Mesangial cell (primary cell): Measurements from ENCODE around the gene TXNL1. TPM values are rescaled to one million over a fixed set of nuclear protein-coding genes. Genes with fewer than 3 reads are reported as not detected.

Experiments
- total RNA-seq: library from RNA; depleted of rRNA; stranded (reverse); fragments of >200 nt; gene quantifications from 2 replicates; pipeline ENCODE4 v1.2.3, GENCODE V29; 2015

Gene TXNL1
- 50.5 and 58.0 TPM in 2 replicates for total RNA-seq

DNA sequence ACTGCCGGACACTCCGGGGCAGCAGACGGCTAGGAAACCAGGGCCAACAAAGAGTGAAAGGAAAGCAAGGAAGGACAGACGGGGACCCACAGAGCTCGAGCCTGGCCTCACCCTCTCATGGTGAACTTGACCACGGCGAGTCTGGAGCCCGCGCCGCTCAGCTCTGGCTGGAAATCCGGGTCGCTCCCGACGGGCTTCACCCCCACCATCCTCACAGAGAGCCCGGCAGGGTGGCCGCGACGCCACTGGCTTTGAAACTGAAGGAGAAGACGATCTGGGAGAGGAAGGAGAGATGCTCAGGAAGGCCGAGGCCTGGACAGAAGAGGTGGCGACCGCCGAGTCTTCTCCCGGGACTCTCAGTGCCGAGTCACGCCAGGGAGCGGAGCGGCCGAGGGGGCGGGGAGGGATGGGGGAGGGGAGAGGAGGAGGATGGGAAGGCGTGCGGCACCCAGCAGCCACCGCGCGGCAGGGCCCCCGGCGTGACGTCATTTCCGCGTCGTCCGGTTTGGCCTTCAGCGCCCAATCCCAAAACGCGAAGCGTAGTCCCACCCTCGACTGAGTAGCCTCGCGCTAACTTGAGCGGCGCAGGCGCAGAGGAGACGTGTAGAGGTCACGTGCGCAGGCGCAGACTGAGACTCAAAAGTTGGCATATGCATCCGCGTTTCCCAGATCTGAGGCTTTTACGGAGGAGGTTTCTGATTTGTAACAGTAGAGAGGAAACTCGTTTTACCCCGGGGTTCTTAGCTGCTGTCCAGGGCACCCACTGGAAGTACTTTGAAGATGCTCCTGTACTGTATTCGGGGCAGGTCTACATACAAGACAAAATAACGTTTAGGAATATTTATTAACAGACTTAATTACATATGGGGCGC, at the start of gene TXNL1:
TSS of gene TXNL1 (minus strand) at position 361 of the 872 bp plus-strand sequence. CDS start at position 209, 152 bp downstream.

DNA sequence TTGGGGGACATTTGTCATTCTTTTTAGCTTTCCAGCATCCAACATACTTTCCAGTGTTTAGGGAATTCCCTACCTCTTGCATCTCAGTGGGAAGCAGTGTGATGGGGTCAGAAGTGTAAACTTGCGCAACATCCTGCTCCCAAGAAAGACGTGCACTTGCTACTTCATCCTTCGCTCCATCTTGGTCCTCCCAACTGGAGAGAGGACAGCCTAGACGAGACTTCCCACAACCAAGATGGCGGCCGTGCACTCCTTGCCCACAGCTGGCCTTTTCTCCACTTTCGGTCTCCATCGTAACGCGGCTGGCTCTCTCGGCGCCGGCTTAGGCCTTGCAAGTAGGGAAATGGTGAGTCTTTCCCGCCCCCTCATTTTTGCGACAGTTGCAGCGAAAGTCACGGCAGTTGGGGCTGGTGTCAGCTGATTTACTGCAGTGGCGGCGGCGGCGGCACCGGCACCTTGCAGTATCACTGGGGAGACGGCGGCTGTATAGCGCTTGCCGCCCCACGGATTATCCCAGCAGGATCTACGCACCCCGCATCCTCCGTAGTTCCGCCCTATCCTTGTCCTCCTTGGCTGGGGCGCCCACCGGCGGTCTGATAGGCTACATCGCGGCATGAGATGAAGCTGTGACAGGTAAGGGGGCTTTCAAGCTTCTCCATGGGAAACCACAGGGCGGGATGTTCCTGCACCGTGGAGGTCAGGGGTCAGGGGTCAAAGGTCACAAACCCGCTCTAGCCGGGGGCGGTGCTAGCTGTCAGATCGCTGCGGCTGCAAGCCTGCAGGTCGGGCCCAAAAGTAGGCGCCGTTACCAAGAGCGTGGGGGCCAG, 12.8 kb upstream of the TXNL1 start, which contains the start of gene WDR7:
TSS of gene WDR7 (plus strand) at position 416 of the 827 bp plus-strand sequence. CDS start 21,157 bp downstream, outside the sequence.

Other genes starting within 250 kb of the TXNL1 start
- 7.3 and 12.4 TPM in 2 replicates for gene WDR7, start 12.8 kb upstream of the TXNL1 start, total RNA-seq